Keratinocyte (primary cell): Measurements from ENCODE around the gene C9orf50. TPM values are rescaled to one million over a fixed set of nuclear protein-coding genes. Genes with fewer than 3 reads are reported as not detected.

Source experiments
- DNase-seq: peaks from one replicate; pipeline ENCODE4 v3.0.0-alpha.2; 2011; ENCODE audit warnings: low read depth, missing footprints, low spot score
- FAIRE-seq: peaks from 2 replicates; lab custom pipeline; 2011; peaks lifted over from hg19 to GRCh38; lab: Jason Lieb, UNC
- H2AFZ ChIP-seq: 2 replicates; pipeline ENCODE4 v1.6.0; 2012; ENCODE audit warnings: low read length, control low read depth, inconsistent platforms; ENCODE audit not compliant: control insufficient read depth
- H3K27ac ChIP-seq: 2 replicates; pipeline ENCODE4 v1.5.1; 2011; ENCODE audit warnings: low read length; ENCODE audit not compliant: control insufficient read depth, insufficient read depth
- H3K27me3 ChIP-seq: 3 replicates; pipeline ENCODE4 v1.6.0; 2011; ENCODE audit warnings: low read length; ENCODE audit not compliant: control insufficient read depth, insufficient read depth; ENCODE audit errors: extremely low read depth
- H3K36me3 ChIP-seq, 2 experiments: 2 replicates in 1 of 2; 3 replicates in 1 of 2; pipeline ENCODE4 v1.5.1; 2011; ENCODE audit warnings: low read length in 2 of 2, mild to moderate bottlenecking in 1 of 2; ENCODE audit not compliant: control insufficient read depth in 2 of 2, insufficient read depth in 2 of 2; ENCODE audit errors: extremely low read depth in 1 of 2
- H3K4me1 ChIP-seq: 3 replicates; pipeline ENCODE4 v1.5.1; 2011; ENCODE audit warnings: low read length; ENCODE audit not compliant: control insufficient read depth, insufficient read depth; ENCODE audit errors: extremely low read depth
- H3K4me2 ChIP-seq: 3 replicates; pipeline ENCODE4 v1.6.0; 2011; ENCODE audit warnings: low read depth, low read length; ENCODE audit not compliant: control insufficient read depth, insufficient read depth; ENCODE audit errors: extremely low read depth
- H3K4me3 ChIP-seq, 3 experiments: fragments of 200-600 bp in 1 of 3; sonication (generic) in 1 of 3; 2 replicates in 2 of 3; 3 replicates in 1 of 3; pipeline ENCODE4 v1.5.1; 2011 to 2016; ENCODE audit warnings: low read length in 3 of 3, mild to moderate bottlenecking in 3 of 3, control low read depth in 2 of 3, inconsistent platforms in 1 of 3, low read depth in 1 of 3, mixed read lengths in 1 of 3, mixed run types in 1 of 3, moderate library complexity in 1 of 3; ENCODE audit not compliant: control insufficient read depth in 2 of 3, insufficient read depth in 2 of 3; ENCODE audit errors: extremely low read depth in 1 of 3
- H3K79me2 ChIP-seq: 2 replicates; pipeline ENCODE4 v1.6.0; 2012; ENCODE audit warnings: low read length; ENCODE audit not compliant: control insufficient read depth, insufficient read depth
- H3K9ac ChIP-seq: 3 replicates; pipeline ENCODE4 v1.6.0; 2011; ENCODE audit warnings: low read length; ENCODE audit not compliant: control insufficient read depth, insufficient read depth; ENCODE audit errors: extremely low read depth
- H3K9me1 ChIP-seq: 3 replicates; pipeline ENCODE4 v1.6.0; 2011; ENCODE audit warnings: low read length; ENCODE audit not compliant: control insufficient read depth, insufficient read depth; ENCODE audit errors: extremely low read depth
- H3K9me3 ChIP-seq: 2 replicates; pipeline ENCODE4 v1.5.1; 2012; ENCODE audit warnings: low read depth, low read length; ENCODE audit not compliant: control insufficient read depth
- H4K20me1 ChIP-seq: 3 replicates; pipeline ENCODE4 v1.6.0; 2011; ENCODE audit warnings: low read length; ENCODE audit not compliant: control insufficient read depth, insufficient read depth; ENCODE audit errors: extremely low read depth
- EZH2 ChIP-seq: IDR thresholded peaks from one replicate; pipeline ENCODE4 v1.6.1; 2012; ENCODE audit warnings: inconsistent platforms, mild to moderate bottlenecking, low read length, moderate library complexity
- dilution Hi-C: fragments of 300-500 bp; cut with MboI; formaldehyde crosslinking; loops from one replicate; pipeline ENCODE4 v1.7.0; 2020; ENCODE audit warnings: low sequenced_read_pairs; ENCODE audit not compliant: extremely low pct_ligation_motif_present
- polyA plus RNA-seq, 5 experiments: library from polyadenylated mRNA; depleted of rRNA in 3 of 5; stranded (reverse) in 3 of 5; stranded (forward) in 1 of 5; unstranded in 1 of 5; fragments of >200 nt; gene quantifications; 1 replicate in 1 of 5; 2 replicates in 3 of 5; 3 replicates in 1 of 5; pipeline versions ENCODE4 v1.2.1 to v1.2.3, GENCODE V29; 2011 to 2012; ENCODE audit warnings: missing spikeins in 2 of 5, low read depth in 1 of 5, low replicate concordance in 1 of 5
- TF ChIP-seq, protein P1 (sequence below), 3 experiments: IDR thresholded peaks in 1 of 3; conservative IDR thresholded peaks in 1 of 3; optimal IDR thresholded peaks in 1 of 3; 2 replicates in 2 of 3; 3 replicates in 1 of 3; pipeline versions ENCODE3 to v1.5.1; 2011; ENCODE audit warnings: low read length in 3 of 3, mild to moderate bottlenecking in 3 of 3, moderate library complexity in 2 of 3, control low read depth in 1 of 3, inconsistent platforms in 1 of 3; ENCODE audit not compliant: insufficient read depth in 2 of 3; ENCODE audit errors: extremely low read depth in 1 of 3

The C9orf50 gene
- polyA plus RNA-seq, 1 donor (not counting 4 experiments of a cell fraction or from before 2014, with no cell fraction given), result not detected

DNA sequence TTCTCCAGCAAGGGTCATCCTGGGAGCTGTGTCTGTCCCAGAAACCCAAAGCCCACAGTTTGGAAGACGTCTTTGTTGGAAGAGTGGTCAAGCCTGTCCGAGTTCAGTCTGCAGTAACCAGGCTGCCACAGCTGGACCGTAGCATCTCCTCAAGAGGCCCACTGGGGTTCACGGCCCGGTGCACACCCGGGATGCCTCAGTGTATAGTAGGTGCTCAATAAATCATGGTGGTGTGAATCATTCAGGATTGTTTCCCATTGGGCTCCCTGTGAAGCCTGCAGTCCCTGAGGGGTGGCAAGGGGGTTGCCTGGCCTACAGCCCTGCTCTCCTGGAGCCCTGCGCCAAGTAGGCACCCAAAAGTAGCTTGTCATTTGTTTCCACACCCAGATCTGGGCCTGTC, 34.3 kb upstream of the C9orf50 start:
- H4K20me1 ChIP-seq, result no peaks in the 10 kb centered on the region
- TF ChIP-seq EZH2, result no peak
- TF ChIP-seq, protein P1, sequence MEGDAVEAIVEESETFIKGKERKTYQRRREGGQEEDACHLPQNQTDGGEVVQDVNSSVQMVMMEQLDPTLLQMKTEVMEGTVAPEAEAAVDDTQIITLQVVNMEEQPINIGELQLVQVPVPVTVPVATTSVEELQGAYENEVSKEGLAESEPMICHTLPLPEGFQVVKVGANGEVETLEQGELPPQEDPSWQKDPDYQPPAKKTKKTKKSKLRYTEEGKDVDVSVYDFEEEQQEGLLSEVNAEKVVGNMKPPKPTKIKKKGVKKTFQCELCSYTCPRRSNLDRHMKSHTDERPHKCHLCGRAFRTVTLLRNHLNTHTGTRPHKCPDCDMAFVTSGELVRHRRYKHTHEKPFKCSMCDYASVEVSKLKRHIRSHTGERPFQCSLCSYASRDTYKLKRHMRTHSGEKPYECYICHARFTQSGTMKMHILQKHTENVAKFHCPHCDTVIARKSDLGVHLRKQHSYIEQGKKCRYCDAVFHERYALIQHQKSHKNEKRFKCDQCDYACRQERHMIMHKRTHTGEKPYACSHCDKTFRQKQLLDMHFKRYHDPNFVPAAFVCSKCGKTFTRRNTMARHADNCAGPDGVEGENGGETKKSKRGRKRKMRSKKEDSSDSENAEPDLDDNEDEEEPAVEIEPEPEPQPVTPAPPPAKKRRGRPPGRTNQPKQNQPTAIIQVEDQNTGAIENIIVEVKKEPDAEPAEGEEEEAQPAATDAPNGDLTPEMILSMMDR (optimal IDR thresholded peaks at IDR 0.05 in 1 of 3, IDR thresholded peaks at IDR 0.05 in 1 of 3, conservative IDR thresholded peaks at IDR 0.05 in 1 of 3; ENCODE audit: extremely low read depth in 1 of 3, insufficient read depth in 2 of 3, low read length in 3 of 3), result no peak
- no peak overlapping the region for H3K4me2 ChIP-seq
- H3K9me1 ChIP-seq, result no peaks in the 10 kb centered on the region
- H3K9me3 ChIP-seq, result no peaks in the 10 kb centered on the region
- peaks cover 5% of the 10 kb centered on the region for H3K27me3 ChIP-seq
- H3K9ac ChIP-seq, result no peak overlapping the region
- no peaks in the 10 kb centered on the region for H3K36me3 ChIP-seq
- dilution Hi-C loops, result no loop called here
- H3K4me3 ChIP-seq, result no peak overlapping the region
- H3K27ac ChIP-seq, result no peak overlapping the region
- FAIRE-seq (no peak), DNase-seq (no peak)
- peaks cover 5% of the 10 kb centered on the region for H3K4me1 ChIP-seq
- H2AFZ ChIP-seq, result no peak overlapping the region
- H3K79me2 ChIP-seq, result no peaks in the 10 kb centered on the region

DNA sequence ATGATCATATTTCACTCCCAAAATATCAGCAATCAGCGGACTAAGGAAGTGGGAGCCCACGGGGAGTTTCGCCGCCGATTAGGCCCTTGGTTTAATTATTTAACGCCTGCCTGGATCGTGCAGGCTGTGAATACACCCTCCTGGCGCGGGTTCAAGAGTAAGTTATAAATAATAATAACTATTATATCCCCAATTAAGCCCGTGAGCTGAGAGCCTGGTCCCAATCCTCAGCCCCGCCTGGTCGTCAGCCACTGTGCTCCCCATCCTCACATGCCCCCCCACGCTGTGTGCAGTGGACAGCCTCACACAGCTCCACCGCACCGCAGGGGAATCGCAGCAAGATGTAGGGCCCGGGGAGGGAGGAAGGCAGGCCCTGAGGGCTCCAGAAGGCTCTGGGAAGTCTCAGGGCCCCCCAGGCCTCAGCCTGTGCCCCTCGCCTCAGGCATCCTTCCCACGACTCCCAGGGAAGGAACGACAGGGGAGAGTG, 33.7 kb upstream of the C9orf50 start:
- no peaks in the 10 kb centered on the region for H4K20me1 ChIP-seq
- DNase-seq, result no peak
- no peaks in the 10 kb centered on the region for H3K79me2 ChIP-seq
- H3K4me3 ChIP-seq, result no peak overlapping the region
- no peaks in the 10 kb centered on the region for H3K36me3 ChIP-seq
- TF ChIP-seq, protein P1 (optimal IDR thresholded peaks at IDR 0.05 in 1 of 3, IDR thresholded peaks at IDR 0.05 in 1 of 3, conservative IDR thresholded peaks at IDR 0.05 in 1 of 3; ENCODE audit: extremely low read depth in 1 of 3, insufficient read depth in 2 of 3, low read length in 3 of 3), result no peak
- TF ChIP-seq EZH2, result no peak
- H3K9ac ChIP-seq, result no peak overlapping the region
- no peaks in the 10 kb centered on the region for H3K9me1 ChIP-seq
- no peak overlapping the region for H2AFZ ChIP-seq
- H3K9me3 ChIP-seq, result no peaks in the 10 kb centered on the region
- peaks cover 5% of the 10 kb centered on the region for H3K4me1 ChIP-seq
- FAIRE-seq, result no peak
- no peak overlapping the region for H3K4me2 ChIP-seq
- H3K27me3 ChIP-seq, result peaks cover 5% of the 10 kb centered on the region
- dilution Hi-C loops, result no loop called here
- H3K27ac ChIP-seq, result no peak overlapping the region
